A549 (cell line): ENCODE data around the gene ADAP1.

Experiments used
- CEBPB ChIP-seq, 2 experiments: fragments of >200 bp in 1 of 2; sonication (Bioruptor Twin) in 1 of 2; formaldehyde crosslinking in 1 of 2; IDR thresholded peaks; 2 replicates each; pipeline ENCODE4 v1.6.1; 2012 to 2016
- CTCF ChIP-seq: fragments of >200 bp; sonication (Bioruptor Twin); formaldehyde crosslinking; IDR thresholded peaks from 3 replicates; pipeline ENCODE4 v1.5.1; 2016
- JUNB ChIP-seq: fragments of >200 bp; sonication (Bioruptor Twin); formaldehyde crosslinking; IDR thresholded peaks from 2 replicates; pipeline ENCODE4 v1.6.1; 2016
- KDM1A ChIP-seq: fragments of 200-600 bp; sonication (generic); IDR thresholded peaks from 2 replicates; pipeline ENCODE4 v1.6.1; 2016; ENCODE audit warnings: low read depth, mild to moderate bottlenecking
- MYC ChIP-seq: IDR thresholded peaks from 2 replicates; pipeline ENCODE4 v1.6.1; 2012; ENCODE audit warnings: mild to moderate bottlenecking, inconsistent platforms, low read length, improper control_type of control experiment, borderline replicate concordance
- RAD21 ChIP-seq, 2 experiments: fragments of >200 bp in 1 of 2; sonication (Bioruptor Twin) in 1 of 2; formaldehyde crosslinking in 1 of 2; IDR thresholded peaks in 1 of 2; conservative IDR thresholded peaks in 1 of 2; 2 replicates in 1 of 2; 3 replicates in 1 of 2; pipeline ENCODE4 v1.6.1; 2012 to 2018; ENCODE audit warnings: inconsistent platforms in 1 of 2
- RFX5 ChIP-seq: fragments of 450-650 bp; IDR thresholded peaks from 2 replicates; pipeline ENCODE4 v1.7.1; 2014; ENCODE audit warnings: antibody characterized with exemption, mild to moderate bottlenecking, moderate library complexity
- TP53 ChIP-seq: fragments of 250-450 bp; sonication (Bioruptor Pico); IDR thresholded peaks from 2 replicates; pipeline ENCODE4 v1.5.0; 2021; ENCODE audit warnings: mild to moderate bottlenecking, moderate library complexity

- no peak for TF ChIP-seq JUNB
- no peak for TF ChIP-seq RAD21 (conservative IDR thresholded peaks at IDR 0.05 in 1 of 2, IDR thresholded peaks at IDR 0.05 in 1 of 2)
- no peak for TF ChIP-seq CTCF
- no peak for TF ChIP-seq RFX5
- no peak for TF ChIP-seq TP53 (CRISPR knock-in tag)
- TF ChIP-seq MYC = no peak
- no peak for TF ChIP-seq CEBPB (IDR thresholded peaks at IDR 0.05)
- no peak for TF ChIP-seq KDM1A
These were observed 95.0 kb downstream of the ADAP1 start for GRCh38 chr7:859359-860030.
